GM19372 (cell line): ENCODE data around the gene GRK4.
A peak's percentile ranks its signal among the peaks of the same experiment; 100 is the strongest.
"Not testable (repeated sequence)": the region's sequence is repeated elsewhere in the genome, so short reads cannot be mapped to it uniquely, and the experiment has no call there.

Experiments used
- ATAC-seq: cut with Tn5 transposase; IDR thresholded peaks from one replicate; pipeline ENCODE4 v1.9.1; 2021; ENCODE audit warnings: mild to moderate bottlenecking, low read depth, moderate library complexity; ENCODE audit not compliant: unreplicated experiment

GRK4 gene

GRCh38 chr4:2963175-2963965 is at the start of gene GRK4, which contains the start of gene NOP14:
Gene GRK4 (plus strand): TSS chr4:2963571. CDS start chr4:2964071, 500 bp downstream.
Gene NOP14 (minus strand): TSS chr4:2963406. CDS start chr4:2963319, 87 bp downstream.
- ATAC-seq: peak; percentile 88

GRCh38 chr4:2914256-2915126 is 48.9 kb upstream of the GRK4 start:
- no peak for ATAC-seq

- no peak for ATAC-seq
Observed at GRCh38 chr4:2915789-2916188, 47.6 kb upstream of the GRK4 start.

- ATAC-seq: not testable (repeated sequence)
Observed at GRCh38 chr4:2916696-2917095, 46.7 kb upstream of the GRK4 start.

- not testable (repeated sequence) for ATAC-seq
Observed at GRCh38 chr4:2918300-2918699, 45.1 kb upstream of the GRK4 start.

- ATAC-seq: not testable (repeated sequence)
Observed at GRCh38 chr4:2918714-2919113, 44.7 kb upstream of the GRK4 start.

- not testable (repeated sequence) for ATAC-seq
Observed at GRCh38 chr4:2922453-2923101, 40.8 kb upstream of the GRK4 start.

- no peak for ATAC-seq
Observed at GRCh38 chr4:2923141-2923551, 40.2 kb upstream of the GRK4 start.

GRCh38 chr4:2923668-2924173 is 39.6 kb upstream of the GRK4 start:
- ATAC-seq: no peak

GRCh38 chr4:2924286-2924685 is 39.1 kb upstream of the GRK4 start:
- no peak for ATAC-seq

GRCh38 chr4:2924765-2925301 is 38.5 kb upstream of the GRK4 start:
- no peak for ATAC-seq

- no peak for ATAC-seq
Observed at GRCh38 chr4:2925496-2925895, 37.9 kb upstream of the GRK4 start.

GRCh38 chr4:2925931-2926860 is 37.2 kb upstream of the GRK4 start:
- ATAC-seq: no peak

GRCh38 chr4:2927016-2927695 is 36.2 kb upstream of the GRK4 start:
- no peak for ATAC-seq

GRCh38 chr4:2927696-2928075 is 35.7 kb upstream of the GRK4 start:
- no peak for ATAC-seq

GRCh38 chr4:2928242-2929176 is 34.9 kb upstream of the GRK4 start:
- no peak for ATAC-seq

GRCh38 chr4:2929469-2929868 is 33.9 kb upstream of the GRK4 start:
- ATAC-seq: no peak
